ENCODE data around the gene ZFHX3. TPM values are rescaled to one million over a fixed set of nuclear protein-coding genes. Genes with fewer than 3 reads are reported as not detected.

ZFHX3 gene
- total and polyA plus RNA-seq, 9 of the 15 experiments (the other 6 are each of a cell fraction or from before 2014, with no cell fraction given), result 0.01 to 0.23 (median 0.06) TPM; not detected in 4

- Histone ChIP-seq H3K79me2 (ENCODE audit: control insufficient read depth, insufficient read depth, low read length) (no peaks in the 10 kb centered on the region), H3K4me1 (replicated peaks in 1 of 2; ENCODE audit: control insufficient read depth in 2 of 2, insufficient read depth in 2 of 2, low read length in 2 of 2) (no peaks in the 10 kb centered on the region), H2AFZ (ENCODE audit: low read depth, low read length) (no peak overlapping the region), H3K27me3 (ENCODE audit: control insufficient read depth in 2 of 2, insufficient read depth in 2 of 2, low read length in 2 of 2) (peaks cover 0 to 36% of the 10 kb centered on the region in 2 experiments; a peak in 3 of 5 replicates), H3K4me3 (no peak overlapping the region), H3K4me2 (ENCODE audit: insufficient read depth, low read length) (no peak overlapping the region), H3K9me1 (ENCODE audit: control insufficient read depth, insufficient read depth, low read length) (no peaks in the 10 kb centered on the region), H3K27ac (ENCODE audit: extremely low read depth, low read depth, low read length) (no peak overlapping the region), H3K9me3 (replicated peaks; ENCODE audit: control insufficient read depth, insufficient read depth, low read depth, low read length) (no peaks in the 10 kb centered on the region), H3K9ac (ENCODE audit: insufficient read depth in 1 of 2, low read depth in 2 of 2, low read length in 2 of 2) (no peak overlapping the region), H4K20me1 (replicated peaks; ENCODE audit: control insufficient read depth, insufficient read depth, low read length) (no peaks in the 10 kb centered on the region), H3K36me3 (ENCODE audit: control insufficient read depth, insufficient read depth, low read length) (no peaks in the 10 kb centered on the region)
- intact Hi-C loops (cut with micrococcal nuclease), result no loop called here
- in situ Hi-C loops (cut with MboI), result no loop called here
- WGBS (ENCODE audit: insufficient coverage, low coverage, missing lambda C conversion rate), result under 1% methylated on average over 20 of the region's 22 CpGs
- DNase-seq (ENCODE audit: extremely low read depth in 1 of 4, low spot score in 3 of 4) (no peak), ATAC-seq (no peak), FAIRE-seq (no peak)
- POLR2A ChIA-PET, result interaction anchor here (0.7 kb wide), 2 partner anchors 12 to 614 kb away, joined by 3 read pairs; no protein-coding TSS in a partner anchor
- TF ChIP-seq POLR2B (IDR thresholded peaks at IDR 0.05; ENCODE audit: low read depth, partially characterized antibody) (no peak), MLLT1 (IDR thresholded peaks at IDR 0.05) (no peak), RBFOX2 (IDR thresholded peaks at IDR 0.05; ENCODE audit: low read depth, low read length) (no peak), TAF15 (IDR thresholded peaks at IDR 0.05; ENCODE audit: low read depth, low read length) (no peak), ZNF253 (CRISPR knock-in tag; conservative IDR thresholded peaks at IDR 0.05) (no peak), ELK3 (CRISPR knock-in tag; IDR thresholded peaks at IDR 0.05) (no peak), WHSC1 (IDR thresholded peaks at IDR 0.05; ENCODE audit: low read length) (no peak), SP1 (CRISPR knock-in tag; IDR thresholded peaks at IDR 0.05) (no peak), HNRNPL (IDR thresholded peaks at IDR 0.05; ENCODE audit: low read depth, low read length) (no peak), ZNF830 (CRISPR knock-in tag; IDR thresholded peaks at IDR 0.05) (no peak), NFE2 (IDR thresholded peaks at IDR 0.05; ENCODE audit: low read depth) (no peak), NELFE (IDR thresholded peaks at IDR 0.05; ENCODE audit: insufficient read depth, insufficient read length) (no peak)
- TF ChIP-seq, protein P1, sequence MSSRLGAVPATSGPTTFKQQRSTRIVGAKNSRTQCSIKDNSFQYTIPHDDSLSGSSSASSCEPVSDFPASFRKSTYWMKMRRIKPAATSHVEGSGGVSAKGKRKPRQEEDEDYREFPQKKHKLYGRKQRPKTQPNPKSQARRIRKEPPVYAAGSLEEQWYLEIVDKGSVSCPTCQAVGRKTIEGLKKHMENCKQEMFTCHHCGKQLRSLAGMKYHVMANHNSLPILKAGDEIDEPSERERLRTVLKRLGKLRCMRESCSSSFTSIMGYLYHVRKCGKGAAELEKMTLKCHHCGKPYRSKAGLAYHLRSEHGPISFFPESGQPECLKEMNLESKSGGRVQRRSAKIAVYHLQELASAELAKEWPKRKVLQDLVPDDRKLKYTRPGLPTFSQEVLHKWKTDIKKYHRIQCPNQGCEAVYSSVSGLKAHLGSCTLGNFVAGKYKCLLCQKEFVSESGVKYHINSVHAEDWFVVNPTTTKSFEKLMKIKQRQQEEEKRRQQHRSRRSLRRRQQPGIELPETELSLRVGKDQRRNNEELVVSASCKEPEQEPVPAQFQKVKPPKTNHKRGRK (tag; IDR thresholded peaks at IDR 0.05), result no peak
- CTCF ChIA-PET (ENCODE audit: low intra/inter-chr PET ratio), result no interaction called here
- BruUV-seq (replicated peaks), result no TSS peak
Observed at GRCh38 chr16:73000020-73000906, 47.7 kb downstream of the ZFHX3 start.

Measured in K562 (cell line).